ENCODE results near the gene PCOLCE2.

DNA sequence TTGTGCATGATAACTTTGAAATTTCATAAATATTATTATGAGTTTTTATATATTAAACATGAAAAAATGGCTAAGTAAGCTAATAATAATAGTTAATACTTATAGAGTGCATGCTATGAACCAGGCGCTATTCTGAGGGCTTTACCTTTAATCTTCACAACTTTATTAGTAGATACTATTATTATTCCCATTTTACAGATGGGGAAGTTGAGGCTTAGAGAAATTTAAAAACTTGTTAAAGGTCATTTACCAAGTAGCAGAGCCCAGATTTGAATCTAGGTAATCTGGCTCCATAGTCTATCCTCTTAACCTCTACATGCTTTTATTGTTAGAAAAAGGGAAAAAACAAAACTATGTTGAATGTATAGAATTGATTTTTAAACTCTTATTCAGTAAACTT lies 104.7 kb downstream of the PCOLCE2 start:
- TF ChIP-seq, protein P1, sequence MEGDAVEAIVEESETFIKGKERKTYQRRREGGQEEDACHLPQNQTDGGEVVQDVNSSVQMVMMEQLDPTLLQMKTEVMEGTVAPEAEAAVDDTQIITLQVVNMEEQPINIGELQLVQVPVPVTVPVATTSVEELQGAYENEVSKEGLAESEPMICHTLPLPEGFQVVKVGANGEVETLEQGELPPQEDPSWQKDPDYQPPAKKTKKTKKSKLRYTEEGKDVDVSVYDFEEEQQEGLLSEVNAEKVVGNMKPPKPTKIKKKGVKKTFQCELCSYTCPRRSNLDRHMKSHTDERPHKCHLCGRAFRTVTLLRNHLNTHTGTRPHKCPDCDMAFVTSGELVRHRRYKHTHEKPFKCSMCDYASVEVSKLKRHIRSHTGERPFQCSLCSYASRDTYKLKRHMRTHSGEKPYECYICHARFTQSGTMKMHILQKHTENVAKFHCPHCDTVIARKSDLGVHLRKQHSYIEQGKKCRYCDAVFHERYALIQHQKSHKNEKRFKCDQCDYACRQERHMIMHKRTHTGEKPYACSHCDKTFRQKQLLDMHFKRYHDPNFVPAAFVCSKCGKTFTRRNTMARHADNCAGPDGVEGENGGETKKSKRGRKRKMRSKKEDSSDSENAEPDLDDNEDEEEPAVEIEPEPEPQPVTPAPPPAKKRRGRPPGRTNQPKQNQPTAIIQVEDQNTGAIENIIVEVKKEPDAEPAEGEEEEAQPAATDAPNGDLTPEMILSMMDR (IDR thresholded peaks at IDR 0.05), result no peak
- TF ChIP-seq POLR2A (IDR thresholded peaks at IDR 0.05) (no peak), POLR2AphosphoS5 (IDR thresholded peaks at IDR 0.05; ENCODE audit: insufficient read depth in 1 of 2, low read depth in 1 of 2) (no peak)
